ENCODE data around the gene VSX2. TPM values are rescaled to one million over a fixed set of nuclear protein-coding genes. Genes with fewer than 3 reads are reported as not detected.

Gene VSX2
- total RNA-seq, 4 donors from 2014 or later = not detected

GRCh38 chr14:74271365-74271764 is 32.1 kb downstream of the VSX2 start:
- H3K36me3 ChIP-seq = no peaks in the 10 kb centered on the region
- DNase-seq (ENCODE audit: extremely low spot score) = no peak
- no peaks in the 10 kb centered on the region for H3K27me3 ChIP-seq
- intact Hi-C loops (cut with DNase I) = no loop called here
- H3K27ac ChIP-seq (replicated peaks in 1 of 4) = no peak overlapping the region
- no peak overlapping the region for H3K4me3 ChIP-seq
- no peak for TF ChIP-seq POLR2A (IDR thresholded peaks at IDR 0.05; ENCODE audit: low read depth)
- TF ChIP-seq CTCF (IDR thresholded peaks at IDR 0.05) = no peak
- no peak for TF ChIP-seq EP300 (IDR thresholded peaks at IDR 0.05)
- no peak for TF ChIP-seq POLR2AphosphoS5 (IDR thresholded peaks at IDR 0.05)
- WGBS = 93% methylated on average over 1 of the region's 1 CpG
- no peaks in the 10 kb centered on the region for H3K4me1 ChIP-seq
- H3K9me3 ChIP-seq = no peaks in the 10 kb centered on the region

GRCh38 chr14:74275241-74275841 is 36.1 kb downstream of the VSX2 start:
- no peak overlapping the region for H3K4me3 ChIP-seq
- no peaks in the 10 kb centered on the region for H3K4me1 ChIP-seq
- no peaks in the 10 kb centered on the region for H3K27me3 ChIP-seq
- H3K36me3 ChIP-seq = no peaks in the 10 kb centered on the region
- DNase-seq (ENCODE audit: extremely low spot score) = no peak
- H3K27ac ChIP-seq (replicated peaks in 1 of 4) = no peak overlapping the region
- TF ChIP-seq EP300 (IDR thresholded peaks at IDR 0.05) = no peak
- TF ChIP-seq POLR2AphosphoS5 (IDR thresholded peaks at IDR 0.05) = no peak
- H3K9me3 ChIP-seq = peaks cover 0 to 6% (median 6%) of the 10 kb centered on the region in 4 donors
- intact Hi-C loops (cut with DNase I) = no loop called here
- 77% methylated on average over 6 of the region's 6 CpGs for WGBS

GRCh38 chr14:74278080-74278479 is 38.8 kb downstream of the VSX2 start:
- H3K4me3 ChIP-seq = no peak overlapping the region
- H3K27ac ChIP-seq (replicated peaks in 1 of 4) = no peak overlapping the region
- DNase-seq (ENCODE audit: extremely low spot score) = no peak
- TF ChIP-seq POLR2AphosphoS5 (IDR thresholded peaks at IDR 0.05) = no peak
- no peak for TF ChIP-seq EP300 (IDR thresholded peaks at IDR 0.05)
- no peak for TF ChIP-seq POLR2A (IDR thresholded peaks at IDR 0.05; ENCODE audit: low read depth)
- no peaks in the 10 kb centered on the region for H3K4me1 ChIP-seq
- no peaks in the 10 kb centered on the region for H3K27me3 ChIP-seq
- intact Hi-C loops (cut with DNase I) = no loop called here
- H3K36me3 ChIP-seq = peaks cover 9 to 23% (median 9%) of the 10 kb centered on the region in 4 donors
- 100% methylated on average over 2 of the region's 2 CpGs for WGBS
- H3K9me3 ChIP-seq = peaks cover 0 to 6% (median 6%) of the 10 kb centered on the region in 4 donors

GRCh38 chr14:74281069-74281468 is 41.8 kb downstream of the VSX2 start:
- intact Hi-C loops (cut with DNase I) = no loop called here
- peaks cover 0 to 6% (median 6%) of the 10 kb centered on the region in 4 donors for H3K9me3 ChIP-seq
- H3K4me1 ChIP-seq = no peaks in the 10 kb centered on the region
- H3K4me3 ChIP-seq = no peak overlapping the region
- DNase-seq (ENCODE audit: extremely low spot score) = no peak
- H3K27me3 ChIP-seq = no peaks in the 10 kb centered on the region
- H3K27ac ChIP-seq (replicated peaks in 1 of 4) = no peak overlapping the region
- TF ChIP-seq POLR2AphosphoS5 (IDR thresholded peaks at IDR 0.05) (no peak), EP300 (IDR thresholded peaks at IDR 0.05) (no peak), CTCF (IDR thresholded peaks at IDR 0.05) (no peak), POLR2A (IDR thresholded peaks at IDR 0.05; ENCODE audit: low read depth) (no peak)
- H3K36me3 ChIP-seq = peaks cover 29 to 53% (median 37%) of the 10 kb centered on the region in 4 donors
- no CpG with 5 or more reads among the region's 2 CpGs for WGBS

- DNase-seq (ENCODE audit: extremely low spot score) = no peak
Observed at GRCh38 chr14:74286736-74287135, 47.5 kb downstream of the VSX2 start.

More at GRCh38 chr14:74286736-74287135, 47.5 kb downstream of the VSX2 start:
- H3K4me1 ChIP-seq = no peaks in the 10 kb centered on the region
- no peaks in the 10 kb centered on the region for H3K9me3 ChIP-seq
- H3K4me3 ChIP-seq = no peak overlapping the region
- H3K27me3 ChIP-seq = no peaks in the 10 kb centered on the region
- peaks cover 65 to 100% (median 91%) of the 10 kb centered on the region in 4 donors for H3K36me3 ChIP-seq
- WGBS = 91% methylated on average over 6 of the region's 7 CpGs
- intact Hi-C loops (cut with DNase I) = no loop called here
- no peak overlapping the region for H3K27ac ChIP-seq (replicated peaks in 1 of 4)
- TF ChIP-seq POLR2A (IDR thresholded peaks at IDR 0.05; ENCODE audit: low read depth) = no peak
- no peak for TF ChIP-seq POLR2AphosphoS5 (IDR thresholded peaks at IDR 0.05)
- TF ChIP-seq EP300 (IDR thresholded peaks at IDR 0.05) = no peak
- no peak for TF ChIP-seq CTCF (IDR thresholded peaks at IDR 0.05)

Measured in esophagus muscularis mucosa (tissue), 4 donors.